Sigmoid colon (tissue), 4 donors: ENCODE data around the gene RBM23.

ENCODE experiments used
- POLR2AphosphoS5 ChIP-seq, 4 donors: sonication (generic); formaldehyde crosslinking; IDR thresholded peaks; one replicate each; pipeline ENCODE4 v1.6.1; 2017; ENCODE audit warnings: antibody characterized with exemption in 4 of 4
- TF ChIP-seq, protein P1 (sequence below), 4 experiments: fragments of 450-650 bp in 3 of 4; fragments of 200-600 bp in 1 of 4; IDR thresholded peaks; one replicate each; pipeline ENCODE4 v1.5.1; 2016 to 2019; ENCODE audit warnings: antibody characterized with exemption in 4 of 4, mild to moderate bottlenecking in 3 of 4, moderate library complexity in 2 of 4

DNA sequence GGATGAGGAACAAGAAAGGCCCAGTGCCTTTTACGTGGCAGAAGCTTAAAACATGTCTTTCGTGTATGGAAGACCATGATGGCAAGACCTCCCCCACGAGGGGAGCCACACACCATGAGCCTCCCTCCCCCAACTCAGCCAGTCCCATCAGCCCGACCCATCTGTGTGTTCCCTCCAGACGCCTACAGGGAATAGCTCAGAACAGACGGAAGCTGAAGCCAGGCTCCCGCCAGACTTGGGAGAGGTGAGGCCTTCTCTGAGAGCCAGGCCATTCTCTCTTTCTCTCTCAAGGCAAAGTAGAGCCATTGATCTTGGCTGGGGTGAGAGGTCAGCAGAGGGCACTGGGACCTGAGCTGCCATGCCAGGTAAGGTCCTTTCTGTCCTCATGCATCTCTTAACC, 26.5 kb downstream of the RBM23 start:
- TF ChIP-seq POLR2AphosphoS5 (IDR thresholded peaks at IDR 0.05), result no peak
- TF ChIP-seq, protein P1, sequence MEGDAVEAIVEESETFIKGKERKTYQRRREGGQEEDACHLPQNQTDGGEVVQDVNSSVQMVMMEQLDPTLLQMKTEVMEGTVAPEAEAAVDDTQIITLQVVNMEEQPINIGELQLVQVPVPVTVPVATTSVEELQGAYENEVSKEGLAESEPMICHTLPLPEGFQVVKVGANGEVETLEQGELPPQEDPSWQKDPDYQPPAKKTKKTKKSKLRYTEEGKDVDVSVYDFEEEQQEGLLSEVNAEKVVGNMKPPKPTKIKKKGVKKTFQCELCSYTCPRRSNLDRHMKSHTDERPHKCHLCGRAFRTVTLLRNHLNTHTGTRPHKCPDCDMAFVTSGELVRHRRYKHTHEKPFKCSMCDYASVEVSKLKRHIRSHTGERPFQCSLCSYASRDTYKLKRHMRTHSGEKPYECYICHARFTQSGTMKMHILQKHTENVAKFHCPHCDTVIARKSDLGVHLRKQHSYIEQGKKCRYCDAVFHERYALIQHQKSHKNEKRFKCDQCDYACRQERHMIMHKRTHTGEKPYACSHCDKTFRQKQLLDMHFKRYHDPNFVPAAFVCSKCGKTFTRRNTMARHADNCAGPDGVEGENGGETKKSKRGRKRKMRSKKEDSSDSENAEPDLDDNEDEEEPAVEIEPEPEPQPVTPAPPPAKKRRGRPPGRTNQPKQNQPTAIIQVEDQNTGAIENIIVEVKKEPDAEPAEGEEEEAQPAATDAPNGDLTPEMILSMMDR (IDR thresholded peaks at IDR 0.05), result no peak
